Measurements from ENCODE around the gene ACTN1. TPM values are rescaled to one million over a fixed set of nuclear protein-coding genes. Genes with fewer than 3 reads are reported as not detected.

The ACTN1 gene
- total RNA-seq, 1 donor from 2014 or later, result 1,102 TPM

- TF ChIP-seq CTCF (IDR thresholded peaks at IDR 0.05), result no peak
- peaks cover 43% of the 10 kb centered on the region for H3K36me3 Mint-ChIP-seq (ENCODE audit: low read depth)
- peak overlapping the region; percentile 55 for H3K4me3 Mint-ChIP-seq (ENCODE audit: unreplicated experiment)
- peaks cover 100% of the 10 kb centered on the region for H3K4me1 Mint-ChIP-seq (ENCODE audit: low read depth)
- H3K27me3 Mint-ChIP-seq (ENCODE audit: low read depth), result no peaks in the 10 kb centered on the region
- peak overlapping the region; percentile 97 for H3K27ac Mint-ChIP-seq (ENCODE audit: unreplicated experiment)
- peak; percentile 46 for DNase-seq (ENCODE audit: low spot score)
- H3K9me3 Mint-ChIP-seq (ENCODE audit: low read depth), result no peaks in the 10 kb centered on the region
These were observed 10.4 kb downstream of the ACTN1 start for GRCh38 chr14:68968721-68969120.

- DNase-seq (ENCODE audit: low spot score), result peak; percentile 61
- H3K4me1 Mint-ChIP-seq (ENCODE audit: low read depth), result peaks cover 100% of the 10 kb centered on the region
- peaks cover 45% of the 10 kb centered on the region for H3K36me3 Mint-ChIP-seq (ENCODE audit: low read depth)
- H3K27ac Mint-ChIP-seq (ENCODE audit: unreplicated experiment), result peak overlapping the region; percentile 97
- no peaks in the 10 kb centered on the region for H3K9me3 Mint-ChIP-seq (ENCODE audit: low read depth)
- H3K4me3 Mint-ChIP-seq (ENCODE audit: unreplicated experiment), result no peak overlapping the region
- TF ChIP-seq CTCF (IDR thresholded peaks at IDR 0.05), result no peak
- no peaks in the 10 kb centered on the region for H3K27me3 Mint-ChIP-seq (ENCODE audit: low read depth)
These were observed 11.1 kb downstream of the ACTN1 start for GRCh38 chr14:68968051-68968450.

- H3K36me3 Mint-ChIP-seq (ENCODE audit: low read depth), result peaks cover 46% of the 10 kb centered on the region
- peak; percentile 21 for DNase-seq (ENCODE audit: low spot score)
- H3K4me3 Mint-ChIP-seq (ENCODE audit: unreplicated experiment), result no peak overlapping the region
- H3K27me3 Mint-ChIP-seq (ENCODE audit: low read depth), result no peaks in the 10 kb centered on the region
- no peaks in the 10 kb centered on the region for H3K9me3 Mint-ChIP-seq (ENCODE audit: low read depth)
- H3K27ac Mint-ChIP-seq (ENCODE audit: unreplicated experiment), result peak overlapping the region; percentile 97
- TF ChIP-seq CTCF (IDR thresholded peaks at IDR 0.05), result no peak
- peaks cover 100% of the 10 kb centered on the region for H3K4me1 Mint-ChIP-seq (ENCODE audit: low read depth)
These were observed 11.6 kb downstream of the ACTN1 start for GRCh38 chr14:68967459-68967940.

- Mint-ChIP-seq H3K4me3 (ENCODE audit: unreplicated experiment) (no peak overlapping the region), H3K36me3 (ENCODE audit: low read depth) (peaks cover 45% of the 10 kb centered on the region), H3K4me1 (ENCODE audit: low read depth) (peaks cover 100% of the 10 kb centered on the region), H3K27me3 (ENCODE audit: low read depth) (no peaks in the 10 kb centered on the region), H3K27ac (ENCODE audit: unreplicated experiment) (peak overlapping the region; percentile 97), H3K9me3 (ENCODE audit: low read depth) (no peaks in the 10 kb centered on the region)
- no peak for TF ChIP-seq CTCF (IDR thresholded peaks at IDR 0.05)
- DNase-seq (ENCODE audit: low spot score), result peak; percentile 55
These were observed 12.2 kb downstream of the ACTN1 start for GRCh38 chr14:68966872-68967301.

GRCh38 chr14:68965261-68965761 is 13.8 kb downstream of the ACTN1 start:
- H3K9me3 Mint-ChIP-seq (ENCODE audit: low read depth), result no peaks in the 10 kb centered on the region
- H3K4me1 Mint-ChIP-seq (ENCODE audit: low read depth), result peaks cover 100% of the 10 kb centered on the region
- H3K4me3 Mint-ChIP-seq (ENCODE audit: unreplicated experiment), result no peak overlapping the region
- TF ChIP-seq CTCF (IDR thresholded peaks at IDR 0.05), result no peak
- H3K27me3 Mint-ChIP-seq (ENCODE audit: low read depth), result no peaks in the 10 kb centered on the region
- peak overlapping the region; percentile 97 for H3K27ac Mint-ChIP-seq (ENCODE audit: unreplicated experiment)
- DNase-seq (ENCODE audit: low spot score), result peak; percentile 44
- H3K36me3 Mint-ChIP-seq (ENCODE audit: low read depth), result peaks cover 36% of the 10 kb centered on the region
